Mesenchymal stem cell (in vitro differentiated cells and primary cell): ENCODE measurements around the gene ENKUR.

Experiments
- DNase-seq: peaks from one replicate; pipeline ENCODE4 v3.0.0-alpha.2; 2013
- H2AFZ ChIP-seq: one replicate; pipeline ENCODE4 v1.6.1; 2013; ENCODE audit warnings: low read depth, mild to moderate bottlenecking, control low read depth, inconsistent platforms, low read length, moderate library complexity
- H2AK5ac ChIP-seq: 2 replicates; pipeline ENCODE4 v1.6.1; 2013; ENCODE audit warnings: low read length, moderate library complexity, mild to moderate bottlenecking, inconsistent platforms; ENCODE audit not compliant: severe bottlenecking
- H2BK120ac ChIP-seq: one replicate; pipeline ENCODE4 v1.6.1; 2013; ENCODE audit warnings: low read depth, mild to moderate bottlenecking, inconsistent platforms, low read length, moderate library complexity
- H2BK12ac ChIP-seq, 2 experiments: one replicate each; pipeline ENCODE4 v1.6.1; 2013; ENCODE audit warnings: inconsistent platforms in 2 of 2, low read length in 2 of 2, mild to moderate bottlenecking in 2 of 2, moderate library complexity in 2 of 2, control low read depth in 1 of 2
- H2BK15ac ChIP-seq: one replicate; pipeline ENCODE4 v1.6.1; 2013; ENCODE audit warnings: mild to moderate bottlenecking, low read depth, inconsistent platforms; ENCODE audit not compliant: poor library complexity, severe bottlenecking
- H2BK5ac ChIP-seq: 2 replicates; pipeline ENCODE4 v1.6.1; 2013; ENCODE audit warnings: low read depth, mild to moderate bottlenecking, low read length, control low read depth, inconsistent platforms; ENCODE audit not compliant: poor library complexity, severe bottlenecking
- H3K14ac ChIP-seq, 2 experiments: one replicate each; pipeline ENCODE4 v1.6.1; 2013; ENCODE audit warnings: inconsistent platforms in 2 of 2, low read length in 2 of 2, control low read depth in 1 of 2, mild to moderate bottlenecking in 1 of 2, moderate library complexity in 1 of 2
- H3K18ac ChIP-seq, 2 experiments: one replicate each; pipeline ENCODE4 v1.6.1; 2013; ENCODE audit warnings: inconsistent platforms in 2 of 2, low read length in 2 of 2, control low read depth in 1 of 2, low read depth in 1 of 2, mild to moderate bottlenecking in 1 of 2
- H3K23ac ChIP-seq, 2 experiments: one replicate each; pipeline ENCODE4 v1.6.1; 2013; ENCODE audit warnings: inconsistent platforms in 2 of 2, low read length in 2 of 2, mild to moderate bottlenecking in 2 of 2, moderate library complexity in 2 of 2, control low read depth in 1 of 2
- H3K27ac ChIP-seq: 2 replicates; pipeline ENCODE4 v1.5.1; 2013; ENCODE audit warnings: mild to moderate bottlenecking, moderate library complexity, low read length, control low read depth, inconsistent platforms; ENCODE audit not compliant: poor library complexity, severe bottlenecking
- H3K27me3 ChIP-seq, 2 experiments: 2 replicates each; pipeline versions ENCODE4 v1.6.1 to v1.7.0; 2013; ENCODE audit warnings: low read length in 2 of 2, mild to moderate bottlenecking in 2 of 2, moderate library complexity in 2 of 2, control low read depth in 1 of 2, inconsistent platforms in 1 of 2; ENCODE audit not compliant: control insufficient read depth in 1 of 2, insufficient read depth in 1 of 2
- H3K36me3 ChIP-seq, 2 experiments: 2 replicates each; pipeline versions ENCODE4 v1.6.1 to v1.7.0; 2013; ENCODE audit warnings: low read length in 2 of 2, control low read depth in 1 of 2, inconsistent platforms in 1 of 2, low read depth in 1 of 2, mild to moderate bottlenecking in 1 of 2; ENCODE audit not compliant: insufficient read depth in 2 of 2, control insufficient read depth in 1 of 2
- H3K4ac ChIP-seq, 2 experiments: one replicate each; pipeline ENCODE4 v1.6.1; 2013; ENCODE audit warnings: inconsistent platforms in 2 of 2, low read length in 2 of 2, mild to moderate bottlenecking in 2 of 2, moderate library complexity in 2 of 2, control low read depth in 1 of 2, low read depth in 1 of 2
- H3K4me1 ChIP-seq: 2 replicates; pipeline ENCODE4 v1.6.1; 2013; ENCODE audit warnings: low read depth, low read length, control low read depth; ENCODE audit not compliant: control insufficient read depth, insufficient read depth
- H3K4me2 ChIP-seq: 2 replicates; pipeline ENCODE4 v1.6.1; 2013; ENCODE audit warnings: low read length, mild to moderate bottlenecking, inconsistent platforms; ENCODE audit not compliant: poor library complexity, severe bottlenecking
- H3K4me3 ChIP-seq, 2 experiments: 2 replicates each; pipeline versions ENCODE4 v1.5.1 to v1.7.0; 2013; ENCODE audit warnings: low read length in 2 of 2, mild to moderate bottlenecking in 2 of 2, control low read depth in 1 of 2, low read depth in 1 of 2; ENCODE audit not compliant: insufficient read depth in 1 of 2
- H3K79me1 ChIP-seq: replicated peaks from 2 replicates; pipeline ENCODE4 v1.6.1; 2013; ENCODE audit warnings: mild to moderate bottlenecking, control low read depth, low read length, inconsistent platforms; ENCODE audit not compliant: poor library complexity, severe bottlenecking
- H3K9ac ChIP-seq: 2 replicates; pipeline ENCODE4 v1.7.0; 2013; ENCODE audit warnings: mild to moderate bottlenecking, low read length, moderate library complexity
- H3K9me3 ChIP-seq: 2 replicates; pipeline ENCODE4 v1.7.0; 2013; ENCODE audit warnings: mild to moderate bottlenecking, low read length; ENCODE audit not compliant: control insufficient read depth
- H4K8ac ChIP-seq: one replicate; pipeline ENCODE4 v1.6.1; 2013; ENCODE audit warnings: inconsistent platforms, mild to moderate bottlenecking, low read length, moderate library complexity
- H4K91ac ChIP-seq: one replicate; pipeline ENCODE4 v1.6.1; 2013; ENCODE audit warnings: mild to moderate bottlenecking, low read length, inconsistent platforms
- WGBS: methylation state at CpG from one replicate; pipeline ENCODE4 v1.1.7; 2013; ENCODE audit warnings: mixed read lengths; 5-methylcytosine and 5-hydroxymethylcytosine counted together

ENKUR gene

GRCh38 chr10:25039531-25039930 is 23.6 kb upstream of the ENKUR start:
- Histone ChIP-seq H3K4me1 (no peaks in the 10 kb centered on the region), H3K9me3 (no peaks in the 10 kb centered on the region), H3K4me3 (no peak overlapping the region)

GRCh38 chr10:25038325-25038724 is 22.4 kb upstream of the ENKUR start:
- Histone ChIP-seq H3K27ac (no peak overlapping the region), H3K18ac (no peak overlapping the region), H3K79me1 (no peaks in the 10 kb centered on the region), H3K4ac (no peak overlapping the region), H2AK5ac (no peak overlapping the region), H2BK5ac (no peak overlapping the region), H3K4me3 (no peak overlapping the region), H4K8ac (no peak overlapping the region), H3K27me3 (no peaks in the 10 kb centered on the region), H2BK12ac (no peak overlapping the region), H3K9me3 (no peaks in the 10 kb centered on the region), H2AFZ (no peak overlapping the region), H2BK120ac (no peak overlapping the region), H3K36me3 (no peaks in the 10 kb centered on the region), H3K14ac (no peak overlapping the region), H3K23ac (no peak overlapping the region), H3K9ac (no peak overlapping the region), H3K4me1 (no peaks in the 10 kb centered on the region), H4K91ac (no peak overlapping the region), H2BK15ac (no peak overlapping the region), H3K4me2 (no peak overlapping the region)
- no peak for DNase-seq
- WGBS, result no CpG with 5 or more reads among the region's 2 CpGs

More at GRCh38 chr10:25039531-25039930, 23.6 kb upstream of the ENKUR start:
- Histone ChIP-seq H2BK5ac (no peak overlapping the region), H3K4me2 (no peak overlapping the region), H3K27me3 (peaks cover 0 to 3% of the 10 kb centered on the region in 2 experiments), H2BK120ac (no peak overlapping the region), H3K27ac (no peak overlapping the region), H2AFZ (no peak overlapping the region), H2BK12ac (no peak overlapping the region), H2AK5ac (no peak overlapping the region), H3K18ac (no peak overlapping the region), H4K8ac (no peak overlapping the region), H3K79me1 (no peaks in the 10 kb centered on the region), H3K4ac (no peak overlapping the region), H3K23ac (no peak overlapping the region), H3K9ac (no peak overlapping the region), H3K36me3 (no peaks in the 10 kb centered on the region), H4K91ac (no peak overlapping the region), H3K14ac (no peak overlapping the region), H2BK15ac (no peak overlapping the region)
- no peak for DNase-seq

GRCh38 chr10:25036381-25036780 is 20.4 kb upstream of the ENKUR start:
- Histone ChIP-seq H4K91ac (no peak overlapping the region), H4K8ac (no peak overlapping the region), H3K27ac (no peak overlapping the region), H3K27me3 (no peaks in the 10 kb centered on the region), H2AK5ac (no peak overlapping the region), H2BK120ac (no peak overlapping the region), H2BK5ac (no peak overlapping the region), H3K4me1 (no peaks in the 10 kb centered on the region), H3K14ac (no peak overlapping the region), H3K9ac (no peak overlapping the region), H3K9me3 (no peaks in the 10 kb centered on the region), H3K4me3 (no peak overlapping the region), H3K4ac (no peak overlapping the region), H3K4me2 (no peak overlapping the region), H3K79me1 (no peaks in the 10 kb centered on the region), H2BK15ac (no peak overlapping the region), H2BK12ac (no peak overlapping the region), H3K18ac (no peak overlapping the region), H2AFZ (no peak overlapping the region), H3K36me3 (no peaks in the 10 kb centered on the region), H3K23ac (no peak overlapping the region)
- WGBS, result 86% methylated on average over 2 of the region's 3 CpGs
- DNase-seq, result no peak

- 97% methylated on average over 1 of the region's 2 CpGs for WGBS
- H3K4me2 ChIP-seq, result no peak overlapping the region
- no peaks in the 10 kb centered on the region for H3K27me3 ChIP-seq
- no peaks in the 10 kb centered on the region for H3K9me3 ChIP-seq
- H3K27ac ChIP-seq, result no peak overlapping the region
- no peak for DNase-seq
- H3K4ac ChIP-seq, result no peak overlapping the region
- H3K36me3 ChIP-seq, result no peaks in the 10 kb centered on the region
- no peak overlapping the region for H2BK120ac ChIP-seq
- H3K79me1 ChIP-seq, result no peaks in the 10 kb centered on the region
- H3K4me1 ChIP-seq, result no peaks in the 10 kb centered on the region
- H4K91ac ChIP-seq, result no peak overlapping the region
- H3K23ac ChIP-seq, result no peak overlapping the region
- no peak overlapping the region for H2BK12ac ChIP-seq
- no peak overlapping the region for H2BK5ac ChIP-seq
- no peak overlapping the region for H4K8ac ChIP-seq
- H3K9ac ChIP-seq, result no peak overlapping the region
- no peak overlapping the region for H2BK15ac ChIP-seq
- no peak overlapping the region for H2AFZ ChIP-seq
- no peak overlapping the region for H3K18ac ChIP-seq
- H3K14ac ChIP-seq, result no peak overlapping the region
- no peak overlapping the region for H3K4me3 ChIP-seq
- H2AK5ac ChIP-seq, result no peak overlapping the region
These were observed 13.6 kb upstream of the ENKUR start for GRCh38 chr10:25029519-25029918.
